ENCODE results near the gene DRAP1.

DRAP1 gene

DNA sequence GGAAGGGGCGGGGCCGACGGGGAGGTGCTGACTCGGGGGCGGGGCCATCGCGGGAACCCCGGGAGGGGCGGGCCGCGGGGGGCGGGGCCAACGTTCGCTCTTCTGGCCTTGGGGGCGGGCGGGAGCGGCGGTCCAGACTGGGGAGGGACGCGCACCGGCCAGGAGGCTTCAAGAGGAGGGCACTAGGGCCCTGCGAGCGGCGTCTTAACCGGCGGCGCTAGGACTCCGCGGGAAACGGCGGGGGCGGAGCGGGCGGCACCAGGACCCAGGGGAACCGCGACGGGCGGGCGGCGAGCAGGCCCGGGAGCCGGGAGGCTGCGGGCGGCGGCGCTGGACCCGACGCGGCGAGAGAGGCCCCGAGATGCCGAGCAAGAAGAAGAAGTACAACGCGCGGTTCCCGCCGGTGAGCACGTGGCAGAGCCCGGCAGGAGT lies at the start of gene DRAP1:
TSS of gene DRAP1 (plus strand) at position 286 of the 432 bp plus-strand sequence. CDS start at position 362, 76 bp downstream.
- H3K27ac ChIP-seq, result peak within 1 kb of the TSS; percentile 95
- peaks cover 37% of the 10 kb centered on the region; the same call in 1 of the 2 replicates for H4K20me1 ChIP-seq
- peaks cover 54% of the 10 kb centered on the region for H3K4me1 ChIP-seq
- peak within 1 kb of the TSS; percentile 98 for H3K9ac ChIP-seq
- peaks cover 30% of the 10 kb centered on the region for H3K36me3 ChIP-seq
- H3K4me3 ChIP-seq, result peak within 1 kb of the TSS; percentile 96
- no peaks in the 10 kb centered on the region for H3K9me3 ChIP-seq
- no peak for TF ChIP-seq Cebpa-rat (IDR thresholded peaks at IDR 0.05)
- H3K4me2 ChIP-seq, result peak within 1 kb of the TSS; percentile 96
- H3K27me3 ChIP-seq, result no peaks in the 10 kb centered on the region

DNA sequence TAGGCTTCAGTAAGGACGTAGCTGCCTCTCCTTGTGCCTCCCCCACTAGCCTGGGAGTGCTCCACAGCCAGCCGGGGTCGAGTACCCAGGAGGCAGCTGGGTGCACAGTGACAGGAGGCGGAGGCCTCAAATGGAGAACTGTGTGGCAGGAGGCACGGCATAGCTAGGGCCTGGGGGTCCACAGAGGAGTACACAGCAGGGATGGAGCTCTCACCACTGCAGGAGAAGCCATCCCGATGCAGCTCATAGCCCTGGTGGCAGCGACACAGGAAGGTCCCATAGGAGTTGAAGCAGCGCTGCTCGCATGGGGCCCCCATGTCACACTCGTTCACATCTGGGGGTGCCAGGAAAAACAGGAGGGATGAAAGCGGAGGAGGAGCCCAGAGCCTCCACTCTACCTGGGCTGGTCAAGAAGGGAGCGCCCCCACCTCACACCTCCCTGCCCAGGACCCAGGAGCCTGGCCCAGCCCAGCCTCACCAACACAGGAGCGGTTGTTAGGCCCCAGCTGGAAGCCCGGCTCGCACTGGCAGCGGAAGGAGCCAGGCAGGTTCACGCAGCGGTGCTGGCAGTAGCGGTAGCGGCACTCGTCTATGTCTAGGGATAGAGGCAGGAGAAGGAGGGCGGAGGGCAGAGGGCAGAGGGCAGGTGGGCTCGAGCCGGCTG lies 49.5 kb upstream of the DRAP1 start:
- H3K27ac ChIP-seq, result no peak overlapping the region
- H4K20me1 ChIP-seq, result peaks cover 69% of the 10 kb centered on the region
- no peaks in the 10 kb centered on the region for H3K9me3 ChIP-seq
- H3K36me3 ChIP-seq, result peaks cover 37% of the 10 kb centered on the region
- TF ChIP-seq Cebpa-rat (IDR thresholded peaks at IDR 0.05), result no peak
- peaks cover 36% of the 10 kb centered on the region for H3K27me3 ChIP-seq
- H3K9ac ChIP-seq, result no peak overlapping the region
- no peak overlapping the region for H3K4me3 ChIP-seq
- peaks cover 48% of the 10 kb centered on the region for H3K4me1 ChIP-seq
- H3K4me2 ChIP-seq, result peak overlapping the region; percentile 90

GRCh38 chr11:65870307-65870658 lies 48.9 kb upstream of the DRAP1 start:
- H3K27ac ChIP-seq, result no peak overlapping the region
- peaks cover 36% of the 10 kb centered on the region for H3K27me3 ChIP-seq
- H4K20me1 ChIP-seq, result peaks cover 64% of the 10 kb centered on the region
- TF ChIP-seq Cebpa-rat (IDR thresholded peaks at IDR 0.05), result no peak
- peak overlapping the region; percentile 90 for H3K4me2 ChIP-seq
- H3K4me3 ChIP-seq, result peak overlapping the region; percentile 20; the same call in 1 of the 2 replicates
- H3K4me1 ChIP-seq, result peaks cover 48% of the 10 kb centered on the region
- peaks cover 32% of the 10 kb centered on the region for H3K36me3 ChIP-seq
- H3K9me3 ChIP-seq, result no peaks in the 10 kb centered on the region
- peak overlapping the region; percentile 13; the same call in 1 of the 2 replicates for H3K9ac ChIP-seq

DNA sequence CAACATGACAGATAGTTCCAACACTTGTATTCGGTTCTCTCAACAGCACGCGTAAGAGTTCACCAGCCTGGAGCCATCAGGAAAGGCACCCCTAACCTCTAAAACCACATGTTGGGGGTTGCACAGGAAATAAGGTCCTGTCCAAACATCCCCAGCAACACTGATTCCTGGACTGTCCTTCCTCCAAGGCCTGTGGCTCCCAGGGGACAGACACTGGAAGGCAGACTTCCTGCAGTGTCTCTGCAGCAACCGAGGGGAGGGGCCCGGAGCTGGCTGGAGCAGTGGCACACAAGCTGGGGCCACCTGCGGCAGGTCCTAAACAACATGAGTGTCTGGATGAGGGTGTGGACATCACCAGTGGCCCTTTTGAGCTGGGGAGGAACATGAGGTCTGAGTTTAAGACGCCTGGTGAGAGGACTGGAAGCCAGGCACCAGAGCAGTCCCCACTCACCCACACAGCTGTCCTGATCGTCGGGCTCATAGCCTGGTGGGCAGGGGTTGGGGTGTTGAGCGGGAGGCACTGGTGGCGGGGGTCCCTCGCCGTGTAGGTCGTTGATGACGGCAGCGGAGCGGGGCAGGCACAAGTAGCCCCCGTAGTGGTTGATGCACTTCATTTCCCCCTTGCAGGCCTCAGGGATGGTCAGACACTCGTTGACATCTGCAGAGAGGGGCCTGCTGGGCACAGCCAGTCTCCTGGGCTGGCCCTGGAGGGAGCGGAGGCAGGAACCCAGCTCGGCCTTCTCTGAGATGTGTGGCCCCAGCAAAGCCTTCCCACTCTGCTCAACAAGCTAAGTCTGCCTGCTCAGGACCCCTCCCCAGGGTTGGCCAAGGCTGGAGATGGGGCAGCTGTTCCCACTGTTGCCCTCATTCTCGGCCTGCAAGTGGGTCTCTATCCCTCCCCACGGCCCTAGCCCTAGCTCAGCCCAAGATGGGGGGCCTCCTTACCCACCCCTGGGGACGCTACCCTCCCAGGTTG lies 48.2 kb upstream of the DRAP1 start:
- Histone ChIP-seq H3K27me3 (peaks cover 36% of the 10 kb centered on the region), H3K4me3 (peak overlapping the region; percentile 20), H3K4me2 (peak overlapping the region; percentile 90), H4K20me1 (peaks cover 57% of the 10 kb centered on the region), H3K36me3 (peaks cover 25% of the 10 kb centered on the region), H3K27ac (no peak overlapping the region), H3K4me1 (peaks cover 48% of the 10 kb centered on the region), H3K9ac (peak overlapping the region; percentile 13), H3K9me3 (no peaks in the 10 kb centered on the region)
- TF ChIP-seq Cebpa-rat (IDR thresholded peaks at IDR 0.05), result no peak

GRCh38 chr11:65871811-65872548 lies 47.2 kb upstream of the DRAP1 start:
- Histone ChIP-seq H3K9me3 (no peaks in the 10 kb centered on the region), H3K27me3 (peaks cover 36% of the 10 kb centered on the region), H3K9ac (peak overlapping the region; percentile 13; the same call in 1 of the 2 replicates), H3K4me2 (peak overlapping the region; percentile 90), H4K20me1 (peaks cover 47% of the 10 kb centered on the region), H3K27ac (no peak overlapping the region), H3K4me3 (no peak overlapping the region), H3K4me1 (peaks cover 48% of the 10 kb centered on the region), H3K36me3 (peaks cover 15% of the 10 kb centered on the region)
- TF ChIP-seq Cebpa-rat (IDR thresholded peaks at IDR 0.05), result no peak

GRCh38 chr11:65872586-65873317 lies 46.5 kb upstream of the DRAP1 start, which contains the start of gene EFEMP2:
TSS of gene EFEMP2 (minus strand) at chr11:65872800. CDS start at chr11:65872354, 446 bp downstream.
- no peaks in the 10 kb centered on the region for H3K9me3 ChIP-seq
- H3K4me3 ChIP-seq, result peak within 1 kb of the TSS; percentile 64
- peak within 1 kb of the TSS; percentile 56 for H3K9ac ChIP-seq
- peaks cover 36% of the 10 kb centered on the region for H3K27me3 ChIP-seq
- TF ChIP-seq Cebpa-rat (IDR thresholded peaks at IDR 0.05), result no peak
- H3K27ac ChIP-seq, result peak within 1 kb of the TSS; percentile 42; the same call in 1 of the 2 replicates
- H3K36me3 ChIP-seq, result peaks cover 8% of the 10 kb centered on the region; the same call in 1 of the 2 replicates
- peaks cover 48% of the 10 kb centered on the region for H3K4me1 ChIP-seq
- H3K4me2 ChIP-seq, result peak within 1 kb of the TSS; percentile 92
- peaks cover 43% of the 10 kb centered on the region for H4K20me1 ChIP-seq

- Histone ChIP-seq H3K9me3 (no peaks in the 10 kb centered on the region), H3K27me3 (peaks cover 31% of the 10 kb centered on the region), H3K4me1 (peaks cover 48% of the 10 kb centered on the region), H3K4me2 (peak overlapping the region; percentile 92), H3K27ac (peak overlapping the region; percentile 42; the same call in 1 of the 2 replicates), H3K4me3 (peak overlapping the region; percentile 64), H4K20me1 (peaks cover 35% of the 10 kb centered on the region), H3K9ac (peak overlapping the region; percentile 56), H3K36me3 (peaks cover under 1% of the 10 kb centered on the region; the same call in 1 of the 2 replicates)
- no peak for TF ChIP-seq Cebpa-rat (IDR thresholded peaks at IDR 0.05)
Measured at GRCh38 chr11:65873318-65874156, 45.7 kb upstream of the DRAP1 start.

DNA sequence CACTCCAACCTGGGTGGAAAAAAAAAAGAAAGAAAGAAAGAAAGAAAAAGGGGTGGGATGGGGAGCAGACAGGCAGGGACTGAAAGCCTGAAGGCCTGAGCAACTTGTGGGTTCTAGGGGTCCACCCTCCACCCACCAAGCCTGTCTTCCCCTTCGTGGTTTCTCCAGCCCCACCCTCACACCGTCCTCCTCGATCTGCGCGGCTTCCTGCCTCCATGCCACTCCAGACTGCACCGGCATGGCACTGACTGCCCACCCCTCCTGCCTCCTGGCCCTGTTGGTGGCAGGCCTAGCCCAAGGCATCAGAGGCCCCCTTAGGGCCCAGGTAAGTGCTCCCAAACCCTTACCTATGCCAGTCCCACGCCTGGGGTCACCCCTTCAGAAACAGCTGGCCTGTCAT lies 39.6 kb upstream of the DRAP1 start, which contains the start of gene CTSW:
TSS of gene CTSW (plus strand) at position 221 of the 400 bp plus-strand sequence. CDS start at position 239, 18 bp downstream.
- no peaks in the 10 kb centered on the region for H3K9me3 ChIP-seq
- peak within 1 kb of the TSS; percentile 79 for H3K4me2 ChIP-seq
- H3K9ac ChIP-seq, result no peak within 1 kb of the TSS
- peaks cover 31% of the 10 kb centered on the region for H3K36me3 ChIP-seq
- H3K4me3 ChIP-seq, result no peak within 1 kb of the TSS
- no peak for TF ChIP-seq Cebpa-rat (IDR thresholded peaks at IDR 0.05)
- H4K20me1 ChIP-seq, result peaks cover 9% of the 10 kb centered on the region
- H3K27ac ChIP-seq, result 0 out of 2 replicates have a peak within 1 kb of the TSS, but pooled peaks have one; percentile 22
- no peaks in the 10 kb centered on the region for H3K27me3 ChIP-seq
- H3K4me1 ChIP-seq, result peaks cover 37% of the 10 kb centered on the region
